Ovary (tissue), 9 donors: Measurements from ENCODE around the gene MAFB. TPM values are rescaled to one million over a fixed set of nuclear protein-coding genes. Genes with fewer than 3 reads are reported as not detected.

Source experiments
- DNase-seq, 5 donors: peaks; one replicate each; pipeline ENCODE4 v3.0.0-alpha.2; 2019 to 2020
- H3K27ac ChIP-seq, 2 donors: fragments of 200-600 bp; one replicate each; pipeline versions ENCODE4 v1.5.1 to v1.8.0; 2019 to 2022
- H3K27me3 ChIP-seq: fragments of 200-600 bp; one replicate; pipeline ENCODE4 v1.8.0; 2022
- H3K36me3 ChIP-seq: fragments of 200-600 bp; sonication (generic); one replicate; pipeline ENCODE4 v1.5.1; 2019
- H3K4me1 ChIP-seq: one replicate; pipeline ENCODE4 v1.8.1; 2013; ENCODE audit warnings: mild to moderate bottlenecking, moderate library complexity; ENCODE audit not compliant: insufficient read depth
- H3K4me3 ChIP-seq: fragments of 200-600 bp; sonication (generic); one replicate; pipeline ENCODE4 v1.5.1; 2017
- H3K9me3 ChIP-seq, 2 donors: fragments of 200-600 bp in 1 of 2; sonication (generic) in 1 of 2; one replicate each; pipeline versions ENCODE4 v1.5.1 to v1.8.1; 2013 to 2019; ENCODE audit warnings: mild to moderate bottlenecking in 1 of 2, moderate library complexity in 1 of 2
- EP300 ChIP-seq: sonication (generic); formaldehyde crosslinking; IDR thresholded peaks from one replicate; pipeline ENCODE4 v1.6.1; 2017; ENCODE audit warnings: antibody characterized with exemption
- POLR2A ChIP-seq: fragments of 450-650 bp; IDR thresholded peaks from one replicate; pipeline ENCODE4 v1.6.1; 2017; ENCODE audit warnings: antibody characterized with exemption, mild to moderate bottlenecking, moderate library complexity
- WGBS, 3 donors: extraction: QIAGEN DNeasy Blood & Tissue Kit in 1 of 3; methylation state at CpG; one replicate each; pipeline versions ENCODE4 v1.1.5 to v1.1.7; 2013 to 2017; 5-methylcytosine and 5-hydroxymethylcytosine counted together
- intact Hi-C, 4 donors: fragments of 100-400 bp; cut with DNase I; formaldehyde crosslinking; loops; one replicate each; pipeline versions ENCODE4 v1.11.0 to v1.15.1; 2022 to 2023
- polyA plus RNA-seq, 2 donors: library from polyadenylated mRNA; stranded (reverse); fragments of 200-250 nt in 1 of 2; fragments of 350-450 nt in 1 of 2; fragmentation: Illumina TruSeq in 1 of 2; extraction: RNeasy Lipid Tissue Mini Kit (QIAGEN cat#74804) in 1 of 2; gene quantifications; one replicate each; pipeline ENCODE4 v1.2.3, GENCODE V29; 2013 to 2014
- total RNA-seq, 7 donors: library from RNA; depleted of rRNA in 2 of 7; stranded (reverse); fragments of >200 nt in 2 of 7; fragmentation: NEBNext Ultra II Directional in 3 of 7; extraction: Animal tissue kit (Norgen Biotek cat#: 25700) in 3 of 7; gene quantifications; one replicate each; pipeline versions ENCODE4 v1.1.0 to v1.2.4, GENCODE V29; 2016 to 2023
- TF ChIP-seq, protein P1 (sequence below), 3 donors: fragments of 450-650 bp in 2 of 3; fragments of 200-600 bp in 1 of 3; IDR thresholded peaks; one replicate each; pipeline versions ENCODE4 v1.5.1 to v1.8.0; 2016 to 2022; ENCODE audit warnings: antibody characterized with exemption in 3 of 3, mild to moderate bottlenecking in 1 of 3
- donor health status: DM: no; HTN: no; CAD: no; lungs with moderate emphysema.
- donor health status: DM: no; HTN: no; CAD: no.
- donor health status: Bipolar disorder and iron deficiency.
- donor health status: DM: yes; HTN: yes; CAD: no.
- donor health status: DM: no; HTN: no; CAD: no.
- donor health status: DM: yes; HTN: yes; CAD: no.

Gene MAFB
- total and polyA plus RNA-seq, 9 donors = 6.9 to 29.4 (median 11.9) TPM

DNA sequence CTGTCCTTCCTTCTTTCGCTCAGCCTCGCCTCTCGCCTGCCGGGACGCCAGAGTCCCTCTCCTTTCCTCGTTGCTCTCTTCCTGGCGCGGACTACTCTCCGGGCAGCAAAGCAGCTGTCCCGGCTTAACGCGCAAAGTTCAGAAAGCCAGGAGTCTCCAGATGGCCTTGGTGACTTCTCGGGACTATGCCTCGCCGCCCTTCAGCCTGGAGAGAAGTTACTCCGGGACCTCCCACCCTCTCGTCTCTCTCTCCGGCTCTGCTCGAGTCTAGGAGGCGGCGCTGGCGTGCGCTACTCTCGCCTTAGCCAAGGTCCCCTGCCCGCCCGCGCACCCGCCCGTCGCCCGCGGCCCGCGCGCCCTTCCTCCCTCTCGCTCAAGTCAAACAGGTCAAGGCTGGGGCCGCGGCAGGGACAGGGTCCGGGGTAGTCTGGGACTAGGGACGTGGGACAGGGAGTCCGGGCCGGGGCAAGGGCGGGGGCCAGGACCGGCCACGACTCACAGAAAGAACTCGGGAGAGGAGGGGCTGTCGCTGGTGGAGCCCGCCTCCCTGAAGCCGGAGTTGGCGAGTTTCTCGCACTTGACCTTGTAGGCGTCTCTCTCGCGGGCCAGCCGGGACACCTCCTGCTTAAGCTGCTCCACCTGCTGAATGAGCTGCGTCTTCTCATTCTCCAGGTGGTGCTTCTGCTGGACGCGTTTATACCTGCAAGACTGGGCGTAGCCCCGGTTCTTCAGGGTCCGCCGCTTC lies 1.5 kb downstream of the MAFB start:
- DNase-seq = peak; percentile 34 to 62 (median 58)
- Histone ChIP-seq H3K4me3 (peak overlapping the region; percentile 59), H3K36me3 (no peaks in the 10 kb centered on the region), H3K9me3 (no peaks in the 10 kb centered on the region), H3K27ac (peak overlapping the region in 1 of 2 donors; percentile 50), H3K27me3 (peaks cover 4% of the 10 kb centered on the region), H3K4me1 (peaks cover 9% of the 10 kb centered on the region)
- intact Hi-C loops = loop anchor here in 2 of 4 donors (5.0 to 10.0 kb wide), 2 partner anchors 803 to 850 kb away; no protein-coding TSS in a partner anchor
- WGBS, 3 donors = 1 to 2% (median 1%) methylated on average over 36 to 62 of the region's 62 CpGs
- TF ChIP-seq EP300 = no peak
- no peak for TF ChIP-seq POLR2A
- TF ChIP-seq, protein P1, sequence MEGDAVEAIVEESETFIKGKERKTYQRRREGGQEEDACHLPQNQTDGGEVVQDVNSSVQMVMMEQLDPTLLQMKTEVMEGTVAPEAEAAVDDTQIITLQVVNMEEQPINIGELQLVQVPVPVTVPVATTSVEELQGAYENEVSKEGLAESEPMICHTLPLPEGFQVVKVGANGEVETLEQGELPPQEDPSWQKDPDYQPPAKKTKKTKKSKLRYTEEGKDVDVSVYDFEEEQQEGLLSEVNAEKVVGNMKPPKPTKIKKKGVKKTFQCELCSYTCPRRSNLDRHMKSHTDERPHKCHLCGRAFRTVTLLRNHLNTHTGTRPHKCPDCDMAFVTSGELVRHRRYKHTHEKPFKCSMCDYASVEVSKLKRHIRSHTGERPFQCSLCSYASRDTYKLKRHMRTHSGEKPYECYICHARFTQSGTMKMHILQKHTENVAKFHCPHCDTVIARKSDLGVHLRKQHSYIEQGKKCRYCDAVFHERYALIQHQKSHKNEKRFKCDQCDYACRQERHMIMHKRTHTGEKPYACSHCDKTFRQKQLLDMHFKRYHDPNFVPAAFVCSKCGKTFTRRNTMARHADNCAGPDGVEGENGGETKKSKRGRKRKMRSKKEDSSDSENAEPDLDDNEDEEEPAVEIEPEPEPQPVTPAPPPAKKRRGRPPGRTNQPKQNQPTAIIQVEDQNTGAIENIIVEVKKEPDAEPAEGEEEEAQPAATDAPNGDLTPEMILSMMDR (IDR thresholded peaks at IDR 0.05) = no peak

GRCh38 chr20:40686893-40687292 lies 2.1 kb downstream of the MAFB start:
- Histone ChIP-seq H3K36me3 (no peaks in the 10 kb centered on the region), H3K27me3 (peaks cover 4% of the 10 kb centered on the region), H3K4me1 (peaks cover 9% of the 10 kb centered on the region), H3K4me3 (peak overlapping the region; percentile 59), H3K9me3 (no peaks in the 10 kb centered on the region), H3K27ac (no peak overlapping the region)
- WGBS, 3 donors = 39 to 62% (median 43%) methylated on average over 12 of the region's 12 CpGs
- TF ChIP-seq, protein P1 (IDR thresholded peaks at IDR 0.05) = no peak
- TF ChIP-seq POLR2A = no peak
- no peak for TF ChIP-seq EP300
- intact Hi-C loops = loop anchor here in 2 of 4 donors (5.0 to 10.0 kb wide), 2 partner anchors 802 to 850 kb away; no protein-coding TSS in a partner anchor
- no peak for DNase-seq

GRCh38 chr20:40686434-40686882 lies 2.6 kb downstream of the MAFB start:
- WGBS, 3 donors = 49 to 68% (median 56%) methylated on average over 7 of the region's 7 CpGs
- no peaks in the 10 kb centered on the region for H3K9me3 ChIP-seq

GRCh38 chr20:40685349-40685748 lies 3.7 kb downstream of the MAFB start:
- H3K4me3 ChIP-seq = no peak overlapping the region

More at GRCh38 chr20:40686434-40686882, 2.6 kb downstream of the MAFB start:
- H3K4me3 ChIP-seq = peak overlapping the region; percentile 59
- peaks cover 11% of the 10 kb centered on the region for H3K4me1 ChIP-seq
- H3K36me3 ChIP-seq = no peaks in the 10 kb centered on the region
- DNase-seq = no peak
- H3K27me3 ChIP-seq = peaks cover 4% of the 10 kb centered on the region
- no peak overlapping the region for H3K27ac ChIP-seq
- no peak for TF ChIP-seq EP300
- TF ChIP-seq POLR2A = no peak
- TF ChIP-seq, protein P1 (IDR thresholded peaks at IDR 0.05) = no peak
- intact Hi-C loops = loop anchor here in 2 of 4 donors (5.0 to 10.0 kb wide), 2 partner anchors 802 to 849 kb away; no protein-coding TSS in a partner anchor

More at GRCh38 chr20:40685349-40685748, 3.7 kb downstream of the MAFB start:
- H3K27me3 ChIP-seq = no peaks in the 10 kb centered on the region
- no peak overlapping the region for H3K27ac ChIP-seq
- TF ChIP-seq POLR2A = no peak
- no peaks in the 10 kb centered on the region for H3K9me3 ChIP-seq
- DNase-seq = no peak
- 95 to 99% (median 99%) methylated on average over 4 of the region's 4 CpGs for WGBS, 3 donors
- intact Hi-C loops = loop anchor here in 2 of 4 donors (5.0 to 10.0 kb wide), 2 partner anchors 801 to 848 kb away; no protein-coding TSS in a partner anchor
- H3K36me3 ChIP-seq = no peaks in the 10 kb centered on the region
- peaks cover 11% of the 10 kb centered on the region for H3K4me1 ChIP-seq
